Astrocyte (in vitro differentiated cells and primary cell): ENCODE data around the gene LIPM. TPM values are rescaled to one million over a fixed set of nuclear protein-coding genes. Genes with fewer than 3 reads are reported as not detected.

ENCODE experiments used
- DNase-seq: peaks from one replicate; pipeline ENCODE4 v3.0.0-alpha.2; 2010; ENCODE audit warnings: low read depth
- FAIRE-seq: peaks from 2 replicates; lab custom pipeline; 2011; peaks lifted over from hg19 to GRCh38; lab: Jason Lieb, UNC
- H2AFZ ChIP-seq: 2 replicates; pipeline ENCODE4 v1.6.0; 2012; ENCODE audit warnings: low read depth, low read length, inconsistent platforms
- H3K27ac ChIP-seq: 2 replicates; pipeline ENCODE4 v1.5.1; 2011; ENCODE audit warnings: low read depth, low read length, inconsistent platforms
- H3K27me3 ChIP-seq: 2 replicates; pipeline ENCODE4 v1.6.0; 2011; ENCODE audit warnings: low read length, inconsistent platforms; ENCODE audit not compliant: insufficient read depth
- H3K36me3 ChIP-seq: 2 replicates; pipeline ENCODE4 v1.5.1; 2011; ENCODE audit warnings: low read length, inconsistent platforms; ENCODE audit not compliant: insufficient read depth
- H3K4me1 ChIP-seq: 2 replicates; pipeline ENCODE4 v1.5.1; 2011; ENCODE audit warnings: low read length, inconsistent platforms; ENCODE audit not compliant: insufficient read depth
- H3K4me2 ChIP-seq: 2 replicates; pipeline ENCODE4 v1.6.0; 2012; ENCODE audit warnings: low read length, inconsistent platforms
- H3K4me3 ChIP-seq: 2 replicates; pipeline ENCODE4 v1.5.1; 2011; ENCODE audit warnings: low read depth, mild to moderate bottlenecking, low read length, inconsistent platforms; ENCODE audit not compliant: insufficient read depth
- H3K79me2 ChIP-seq: 2 replicates; pipeline ENCODE4 v1.6.0; 2012; ENCODE audit warnings: mild to moderate bottlenecking, low read length, inconsistent platforms; ENCODE audit not compliant: insufficient read depth
- H3K9ac ChIP-seq: 2 replicates; pipeline ENCODE4 v1.6.0; 2012; ENCODE audit warnings: mild to moderate bottlenecking, low read length, inconsistent platforms
- H3K9me3 ChIP-seq: 2 replicates; pipeline ENCODE4 v1.5.1; 2012; ENCODE audit warnings: low read depth, mild to moderate bottlenecking, low read length, inconsistent platforms; ENCODE audit not compliant: insufficient read depth
- H4K20me1 ChIP-seq: 2 replicates; pipeline ENCODE4 v1.6.0; 2012; ENCODE audit warnings: low read length, inconsistent platforms; ENCODE audit not compliant: insufficient read depth
- H3K27ac Mint-ChIP-seq: one replicate; pipeline ENCODE4 v1.8.0; 2021; ENCODE audit warnings: mild to moderate bottlenecking, mixed read lengths; ENCODE audit not compliant: unreplicated experiment
- H3K27me3 Mint-ChIP-seq: one replicate; pipeline ENCODE4 v1.8.0; 2021; ENCODE audit warnings: low read depth, mixed read lengths; ENCODE audit not compliant: unreplicated experiment
- H3K36me3 Mint-ChIP-seq: one replicate; pipeline ENCODE4 v1.8.0; 2021; ENCODE audit warnings: low read depth, mixed read lengths; ENCODE audit not compliant: unreplicated experiment
- H3K4me1 Mint-ChIP-seq: one replicate; pipeline ENCODE4 v1.8.0; 2021; ENCODE audit warnings: low read depth, mixed read lengths; ENCODE audit not compliant: unreplicated experiment
- H3K4me3 Mint-ChIP-seq: one replicate; pipeline ENCODE4 v1.8.0; 2021; ENCODE audit warnings: mild to moderate bottlenecking, moderate library complexity, mixed read lengths; ENCODE audit not compliant: unreplicated experiment
- H3K9me3 Mint-ChIP-seq: one replicate; pipeline ENCODE4 v1.8.0; 2021; ENCODE audit warnings: mild to moderate bottlenecking, mixed read lengths; ENCODE audit not compliant: unreplicated experiment
- CTCF ChIP-seq: IDR thresholded peaks from 2 replicates; pipeline ENCODE4 v1.5.1; 2011; ENCODE audit warnings: low read depth, mild to moderate bottlenecking, inconsistent platforms, low read length, moderate library complexity; ENCODE audit not compliant: insufficient read depth
- EZH2 ChIP-seq: IDR thresholded peaks from 2 replicates; pipeline ENCODE4 v1.6.1; 2012; ENCODE audit warnings: mild to moderate bottlenecking, low read length, inconsistent platforms; ENCODE audit not compliant: insufficient read depth
- total RNA-seq: library from RNA; stranded (reverse); gene quantifications from 2 replicates; pipeline ENCODE4 v1.2.1, GENCODE V29; 2021

Gene LIPM
- total RNA-seq, 1 donor from 2014 or later = not detected

GRCh38 chr10:88848499-88848898 is 46.0 kb downstream of the LIPM start:
- no peaks in the 10 kb centered on the region for H3K27me3 Mint-ChIP-seq
- Histone ChIP-seq H3K79me2 (no peaks in the 10 kb centered on the region), H3K27ac (no peak overlapping the region), H3K4me3 (peak overlapping the region; percentile 11), H3K4me2 (peak overlapping the region; percentile 58), H3K36me3 (no peaks in the 10 kb centered on the region), H3K9ac (peak overlapping the region; percentile 30), H2AFZ (peak overlapping the region; percentile 11), H3K4me1 (peaks cover 11% of the 10 kb centered on the region), H3K27me3 (no peaks in the 10 kb centered on the region), H3K9me3 (no peaks in the 10 kb centered on the region), H4K20me1 (no peaks in the 10 kb centered on the region)
- peaks cover 3% of the 10 kb centered on the region for H3K4me1 Mint-ChIP-seq
- H3K36me3 Mint-ChIP-seq = no peaks in the 10 kb centered on the region
- peaks cover 2% of the 10 kb centered on the region for H3K9me3 Mint-ChIP-seq
- no peak overlapping the region for H3K27ac Mint-ChIP-seq
- no peak overlapping the region for H3K4me3 Mint-ChIP-seq
- DNase-seq (peak; percentile 86), FAIRE-seq (peak; percentile 78)
- no peak for TF ChIP-seq CTCF

- H3K4me1 Mint-ChIP-seq = peaks cover 3% of the 10 kb centered on the region
- Histone ChIP-seq H3K9ac (no peak overlapping the region), H3K4me3 (no peak overlapping the region), H3K79me2 (no peaks in the 10 kb centered on the region), H3K27ac (no peak overlapping the region), H3K27me3 (no peaks in the 10 kb centered on the region), H3K4me2 (peak overlapping the region; percentile 58), H2AFZ (no peak overlapping the region), H4K20me1 (no peaks in the 10 kb centered on the region), H3K9me3 (no peaks in the 10 kb centered on the region), H3K4me1 (peaks cover 11% of the 10 kb centered on the region), H3K36me3 (no peaks in the 10 kb centered on the region)
- peaks cover 3% of the 10 kb centered on the region for H3K27me3 Mint-ChIP-seq
- FAIRE-seq = no peak
- peaks cover 2% of the 10 kb centered on the region for H3K9me3 Mint-ChIP-seq
- no peak overlapping the region for H3K4me3 Mint-ChIP-seq
- no peak for TF ChIP-seq CTCF
- TF ChIP-seq EZH2 = no peak
- no peak overlapping the region for H3K27ac Mint-ChIP-seq
- peak; percentile 26 for DNase-seq
- H3K36me3 Mint-ChIP-seq = no peaks in the 10 kb centered on the region
Observed at GRCh38 chr10:88849234-88849633, 46.7 kb downstream of the LIPM start.

- Mint-ChIP-seq H3K27me3 (peaks cover 3% of the 10 kb centered on the region), H3K36me3 (no peaks in the 10 kb centered on the region), H3K27ac (no peak overlapping the region), H3K9me3 (peaks cover 2% of the 10 kb centered on the region), H3K4me1 (peaks cover 3% of the 10 kb centered on the region), H3K4me3 (no peak overlapping the region)
- Histone ChIP-seq H2AFZ (no peak overlapping the region), H3K9me3 (no peaks in the 10 kb centered on the region), H3K27ac (no peak overlapping the region), H3K79me2 (no peaks in the 10 kb centered on the region), H3K9ac (no peak overlapping the region), H3K36me3 (no peaks in the 10 kb centered on the region), H4K20me1 (no peaks in the 10 kb centered on the region), H3K4me3 (no peak overlapping the region), H3K27me3 (no peaks in the 10 kb centered on the region), H3K4me2 (no peak overlapping the region), H3K4me1 (peaks cover 11% of the 10 kb centered on the region)
- TF ChIP-seq CTCF (no peak), EZH2 (no peak)
- no peak for FAIRE-seq
- no peak for DNase-seq
Observed at GRCh38 chr10:88850712-88851111, 48.2 kb downstream of the LIPM start.
